Loucy (cell line): ENCODE data around the gene MRTFA.

Experiments
- H2AFZ ChIP-seq: fragments of 200-600 bp; sonication (generic); 2 replicates; pipeline ENCODE4 v1.6.0; 2016; ENCODE audit warnings: antibody characterized with exemption, mild to moderate bottlenecking, low read length, moderate library complexity
- H3F3A ChIP-seq: fragments of 200-600 bp; 2 replicates; pipeline ENCODE4 v1.6.0; 2016; ENCODE audit warnings: antibody characterized with exemption, low read depth, mild to moderate bottlenecking
- H3K27me3 ChIP-seq: fragments of 200-600 bp; sonication (generic); 2 replicates; pipeline ENCODE4 v1.6.1; 2014; ENCODE audit warnings: low read length, mild to moderate bottlenecking; ENCODE audit not compliant: insufficient read depth, poor library complexity, severe bottlenecking
- H3K36me3 ChIP-seq: fragments of 200-600 bp; sonication (generic); 2 replicates; pipeline ENCODE4 v1.6.1; 2016; ENCODE audit warnings: low read length; ENCODE audit not compliant: insufficient read depth
- H3K4me1 ChIP-seq: fragments of 200-600 bp; sonication (generic); 2 replicates; pipeline ENCODE4 v1.5.1; 2014; ENCODE audit warnings: low read length, mild to moderate bottlenecking; ENCODE audit not compliant: insufficient read depth, poor library complexity, severe bottlenecking
- H3K4me2 ChIP-seq: fragments of 200-600 bp; sonication (generic); 2 replicates; pipeline ENCODE4 v1.6.0; 2014; ENCODE audit warnings: antibody characterized with exemption, low read length, low read depth, mild to moderate bottlenecking; ENCODE audit not compliant: poor library complexity, severe bottlenecking
- H3K4me3 ChIP-seq: fragments of 200-600 bp; sonication (generic); 2 replicates; pipeline ENCODE4 v1.5.1; 2014; ENCODE audit warnings: low read length, mild to moderate bottlenecking, mixed read lengths; ENCODE audit not compliant: poor library complexity, severe bottlenecking
- H3K79me2 ChIP-seq: fragments of 200-600 bp; sonication (generic); 2 replicates; pipeline ENCODE4 v1.6.1; 2014; ENCODE audit warnings: low read length; ENCODE audit not compliant: insufficient read depth
- H3K9ac ChIP-seq: fragments of 200-600 bp; sonication (generic); 2 replicates; pipeline ENCODE4 v1.6.0; 2014; ENCODE audit warnings: mild to moderate bottlenecking, low read depth, low read length, moderate library complexity; ENCODE audit not compliant: poor library complexity, severe bottlenecking
- H3K9me2 ChIP-seq: fragments of 200-600 bp; sonication (generic); replicated peaks from 2 replicates; pipeline ENCODE4 v1.6.1; 2016; ENCODE audit warnings: low read depth, low read length, mixed read lengths
- H3K9me3 ChIP-seq: fragments of 200-600 bp; sonication (generic); 2 replicates; pipeline ENCODE4 v1.6.1; 2014; ENCODE audit warnings: mild to moderate bottlenecking, antibody characterized with exemption, low read length, low read depth; ENCODE audit not compliant: insufficient read depth
- H4K20me1 ChIP-seq: fragments of 200-600 bp; sonication (generic); 2 replicates; pipeline ENCODE4 v1.6.0; 2014; ENCODE audit warnings: antibody characterized with exemption, low read length, mild to moderate bottlenecking; ENCODE audit not compliant: insufficient read depth, poor library complexity, severe bottlenecking
- EZH2phosphoT487 ChIP-seq: fragments of 200-600 bp; IDR thresholded peaks from 2 replicates; pipeline ENCODE4 v1.6.1; 2018; ENCODE audit warnings: antibody characterized with exemption, mild to moderate bottlenecking, moderate library complexity, borderline replicate concordance
- TF ChIP-seq, protein P1 (sequence below): fragments of 200-600 bp; sonication (generic); conservative IDR thresholded peaks from 2 replicates; pipeline ENCODE4 v1.5.1; 2014; ENCODE audit warnings: mild to moderate bottlenecking, antibody characterized with exemption, low read length

Gene MRTFA

DNA sequence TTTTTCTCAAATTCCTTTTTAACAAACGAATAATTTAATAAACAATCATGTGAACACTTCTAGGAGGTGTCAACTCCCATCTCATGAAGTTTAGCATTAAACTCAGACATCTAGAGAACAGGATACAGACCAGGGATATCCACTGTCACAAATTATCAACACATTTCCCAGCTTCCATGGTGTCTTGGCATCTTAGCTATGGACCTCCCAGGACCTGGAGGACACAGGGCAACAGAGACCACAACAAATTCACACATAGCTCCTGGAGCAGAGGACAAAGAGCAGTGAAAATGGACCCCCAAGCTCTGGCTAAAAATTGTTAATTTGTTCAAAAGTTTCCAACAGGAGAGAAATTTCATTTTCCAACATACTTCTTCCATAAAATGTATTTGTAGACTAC lies 163.9 kb downstream of the MRTFA start:
- no peaks in the 10 kb centered on the region for H3F3A ChIP-seq
- no peaks in the 10 kb centered on the region for H3K9me2 ChIP-seq
- no peaks in the 10 kb centered on the region for H3K9me3 ChIP-seq
- H4K20me1 ChIP-seq, result no peaks in the 10 kb centered on the region
- no peaks in the 10 kb centered on the region for H3K4me1 ChIP-seq
- no peaks in the 10 kb centered on the region for H3K27me3 ChIP-seq
- TF ChIP-seq, protein P1, sequence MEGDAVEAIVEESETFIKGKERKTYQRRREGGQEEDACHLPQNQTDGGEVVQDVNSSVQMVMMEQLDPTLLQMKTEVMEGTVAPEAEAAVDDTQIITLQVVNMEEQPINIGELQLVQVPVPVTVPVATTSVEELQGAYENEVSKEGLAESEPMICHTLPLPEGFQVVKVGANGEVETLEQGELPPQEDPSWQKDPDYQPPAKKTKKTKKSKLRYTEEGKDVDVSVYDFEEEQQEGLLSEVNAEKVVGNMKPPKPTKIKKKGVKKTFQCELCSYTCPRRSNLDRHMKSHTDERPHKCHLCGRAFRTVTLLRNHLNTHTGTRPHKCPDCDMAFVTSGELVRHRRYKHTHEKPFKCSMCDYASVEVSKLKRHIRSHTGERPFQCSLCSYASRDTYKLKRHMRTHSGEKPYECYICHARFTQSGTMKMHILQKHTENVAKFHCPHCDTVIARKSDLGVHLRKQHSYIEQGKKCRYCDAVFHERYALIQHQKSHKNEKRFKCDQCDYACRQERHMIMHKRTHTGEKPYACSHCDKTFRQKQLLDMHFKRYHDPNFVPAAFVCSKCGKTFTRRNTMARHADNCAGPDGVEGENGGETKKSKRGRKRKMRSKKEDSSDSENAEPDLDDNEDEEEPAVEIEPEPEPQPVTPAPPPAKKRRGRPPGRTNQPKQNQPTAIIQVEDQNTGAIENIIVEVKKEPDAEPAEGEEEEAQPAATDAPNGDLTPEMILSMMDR, result no peak
- TF ChIP-seq EZH2phosphoT487, result no peak
- H3K9ac ChIP-seq, result no peak overlapping the region
- no peak overlapping the region for H3K4me3 ChIP-seq
- H3K79me2 ChIP-seq, result peaks cover 9% of the 10 kb centered on the region; the same call in 1 of the 2 replicates
- no peak overlapping the region for H2AFZ ChIP-seq
- H3K36me3 ChIP-seq, result peaks cover 5% of the 10 kb centered on the region; the same call in 1 of the 2 replicates
- no peak overlapping the region for H3K4me2 ChIP-seq

DNA sequence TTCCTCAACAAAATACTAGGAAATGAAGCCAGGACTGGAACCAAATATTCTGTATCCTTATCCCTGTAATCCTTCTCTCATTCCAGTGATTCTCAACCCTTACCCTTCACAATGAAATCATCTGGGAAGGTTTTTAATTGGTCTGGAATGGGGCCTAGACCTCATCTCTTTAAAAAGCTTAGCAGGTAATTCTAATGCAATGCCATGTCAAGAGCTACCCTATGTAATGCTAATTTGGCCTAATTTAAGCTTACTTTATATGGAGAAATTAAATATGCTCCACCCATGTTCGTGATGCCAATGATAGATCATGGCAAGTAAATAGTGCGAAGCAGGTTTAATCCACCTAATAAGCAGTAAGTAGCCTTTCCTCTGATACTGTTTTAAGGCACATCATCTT lies 164.5 kb downstream of the MRTFA start:
- Histone ChIP-seq H2AFZ (no peak overlapping the region), H3K9me2 (no peaks in the 10 kb centered on the region), H3F3A (no peaks in the 10 kb centered on the region), H3K4me1 (no peaks in the 10 kb centered on the region), H3K4me2 (no peak overlapping the region), H3K27me3 (no peaks in the 10 kb centered on the region), H3K9me3 (no peaks in the 10 kb centered on the region), H3K4me3 (no peak overlapping the region), H3K9ac (no peak overlapping the region), H3K79me2 (peaks cover 9% of the 10 kb centered on the region; the same call in 1 of the 2 replicates), H3K36me3 (peaks cover 5% of the 10 kb centered on the region; the same call in 1 of the 2 replicates), H4K20me1 (no peaks in the 10 kb centered on the region)
- TF ChIP-seq, protein P1, result no peak
- no peak for TF ChIP-seq EZH2phosphoT487

DNA sequence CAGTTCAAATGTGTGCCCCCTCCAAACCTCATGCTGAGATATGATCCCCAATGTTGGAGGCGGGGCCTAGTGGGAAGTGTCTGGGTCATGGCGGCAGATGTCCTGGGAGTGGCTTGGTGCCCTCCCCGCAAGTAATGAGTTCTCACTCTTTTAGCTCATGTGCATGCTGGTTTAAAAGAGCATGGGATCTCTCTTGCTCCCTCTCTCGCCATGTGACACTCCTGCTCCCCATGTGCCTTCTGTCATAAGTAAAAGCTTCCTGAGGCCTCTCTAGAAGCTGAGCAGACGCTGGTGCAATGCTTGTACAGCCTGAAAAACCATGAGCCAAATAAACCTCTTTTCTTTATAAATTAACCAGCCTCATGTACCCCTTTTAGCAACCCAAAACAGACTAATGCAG lies 167.3 kb downstream of the MRTFA start:
- TF ChIP-seq, protein P1, result no peak
- TF ChIP-seq EZH2phosphoT487, result no peak
- H4K20me1 ChIP-seq, result no peaks in the 10 kb centered on the region

More for the DNA sequence above, 167.3 kb downstream of the MRTFA start:
- no peak overlapping the region for H3K4me2 ChIP-seq
- H3K9me3 ChIP-seq, result no peaks in the 10 kb centered on the region
- no peaks in the 10 kb centered on the region for H3K4me1 ChIP-seq
- no peaks in the 10 kb centered on the region for H3F3A ChIP-seq
- no peaks in the 10 kb centered on the region for H3K36me3 ChIP-seq
- no peak overlapping the region for H2AFZ ChIP-seq
- H3K9ac ChIP-seq, result no peak overlapping the region
- H3K9me2 ChIP-seq, result no peaks in the 10 kb centered on the region
- H3K79me2 ChIP-seq, result peaks cover 14% of the 10 kb centered on the region; the same call in 1 of the 2 replicates
- no peak overlapping the region for H3K4me3 ChIP-seq
- H3K27me3 ChIP-seq, result no peaks in the 10 kb centered on the region
